Thoracic aorta (tissue), 2 donors: ENCODE results near the gene MPST. TPM values are rescaled to one million over a fixed set of nuclear protein-coding genes. Genes with fewer than 3 reads are reported as not detected.

Experiments
- ATAC-seq: fragments of 150-250 bp; one replicate; pipeline ENCODE4 v1.8.0; 2017; ENCODE audit warnings: low read depth; ENCODE audit not compliant: insufficient number of reproducible peaks, low FRiP score
- DNase-seq: peaks from one replicate; pipeline ENCODE4 v3.0.0-alpha.2; 2020; ENCODE audit warnings: low spot score
- H3K27ac ChIP-seq, 2 donors: fragments of 200-600 bp; sonication (generic); 1 replicate in 1 of 2; 2 replicates in 1 of 2; pipeline ENCODE4 v1.5.1; 2016; ENCODE audit warnings: mild to moderate bottlenecking in 2 of 2, moderate library complexity in 2 of 2
- H3K27me3 ChIP-seq: fragments of 200-600 bp; sonication (generic); replicated peaks from 2 replicates; pipeline ENCODE4 v1.6.0; 2016; ENCODE audit warnings: mild to moderate bottlenecking; ENCODE audit not compliant: insufficient read depth
- H3K36me3 ChIP-seq: fragments of 200-600 bp; sonication (generic); one replicate; pipeline ENCODE4 v1.5.1; 2016
- H3K4me1 ChIP-seq, 2 donors: fragments of 200-600 bp; sonication (generic); 1 replicate in 1 of 2; 2 replicates in 1 of 2; pipeline versions ENCODE4 v1.5.1 to v1.6.0; 2016; ENCODE audit warnings: low read depth in 2 of 2, mild to moderate bottlenecking in 1 of 2; ENCODE audit not compliant: control insufficient read depth in 1 of 2
- H3K4me3 ChIP-seq: fragments of 200-600 bp; sonication (generic); 2 replicates; pipeline ENCODE4 v1.5.1; 2016; ENCODE audit warnings: mild to moderate bottlenecking
- H3K9me3 ChIP-seq: fragments of 200-600 bp; sonication (generic); 2 replicates; pipeline ENCODE4 v1.5.1; 2016
- total RNA-seq, 2 donors: library from RNA; depleted of rRNA; stranded (reverse); fragments of >200 nt; gene quantifications; one replicate each; pipeline versions ENCODE4 v1.1.0 to v1.2.3, GENCODE V29; 2016
- TF ChIP-seq, protein P1 (sequence below): fragments of 200-600 bp; sonication (generic); IDR thresholded peaks from one replicate; pipeline ENCODE4 v1.5.1; 2019; ENCODE audit warnings: antibody characterized with exemption

The MPST gene
- total RNA-seq, 2 donors from 2014 or later = 70.1 to 108 TPM

DNA sequence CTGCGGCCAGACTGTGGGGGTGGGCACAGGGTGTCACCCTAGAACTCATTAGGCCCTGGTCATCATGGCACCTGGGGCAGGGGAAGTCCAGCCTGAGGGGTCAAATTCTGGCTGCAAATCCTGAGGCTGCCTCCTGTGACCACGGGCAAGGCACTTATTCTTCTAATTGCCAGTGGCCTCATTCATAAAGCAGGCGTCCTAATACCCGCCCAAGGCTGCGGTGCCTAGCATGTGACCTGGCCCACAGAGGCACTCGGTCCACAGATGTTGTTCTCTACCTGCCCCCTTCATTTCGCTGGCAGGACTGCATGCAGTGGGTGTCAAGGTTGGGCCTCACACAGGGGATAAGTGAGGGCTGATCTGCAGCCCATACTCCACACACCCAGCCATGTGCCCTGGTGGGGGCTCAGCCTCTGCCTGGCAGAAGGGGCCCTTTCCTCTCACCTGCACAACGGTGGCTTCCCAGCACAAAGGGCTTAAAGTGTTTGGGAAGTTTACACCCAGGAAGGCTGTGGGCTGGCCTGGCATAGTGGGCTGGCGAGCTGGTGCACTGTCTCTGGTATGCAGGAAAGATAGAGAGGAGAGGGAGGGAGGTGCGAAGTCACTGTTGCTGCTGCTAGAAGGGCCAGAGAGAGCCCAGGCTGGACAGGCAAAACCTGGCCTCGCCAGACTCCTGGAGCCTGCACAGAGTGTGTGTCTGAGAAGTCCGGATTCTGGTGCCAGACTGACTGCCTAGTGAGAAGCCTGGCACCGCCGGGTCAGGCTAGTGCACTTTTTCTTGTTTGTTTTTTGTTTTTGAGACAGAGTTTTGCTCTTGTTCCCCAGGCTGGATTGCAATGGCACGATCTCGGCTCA is 3.2 kb downstream of the MPST start:
- TF ChIP-seq, protein P1, sequence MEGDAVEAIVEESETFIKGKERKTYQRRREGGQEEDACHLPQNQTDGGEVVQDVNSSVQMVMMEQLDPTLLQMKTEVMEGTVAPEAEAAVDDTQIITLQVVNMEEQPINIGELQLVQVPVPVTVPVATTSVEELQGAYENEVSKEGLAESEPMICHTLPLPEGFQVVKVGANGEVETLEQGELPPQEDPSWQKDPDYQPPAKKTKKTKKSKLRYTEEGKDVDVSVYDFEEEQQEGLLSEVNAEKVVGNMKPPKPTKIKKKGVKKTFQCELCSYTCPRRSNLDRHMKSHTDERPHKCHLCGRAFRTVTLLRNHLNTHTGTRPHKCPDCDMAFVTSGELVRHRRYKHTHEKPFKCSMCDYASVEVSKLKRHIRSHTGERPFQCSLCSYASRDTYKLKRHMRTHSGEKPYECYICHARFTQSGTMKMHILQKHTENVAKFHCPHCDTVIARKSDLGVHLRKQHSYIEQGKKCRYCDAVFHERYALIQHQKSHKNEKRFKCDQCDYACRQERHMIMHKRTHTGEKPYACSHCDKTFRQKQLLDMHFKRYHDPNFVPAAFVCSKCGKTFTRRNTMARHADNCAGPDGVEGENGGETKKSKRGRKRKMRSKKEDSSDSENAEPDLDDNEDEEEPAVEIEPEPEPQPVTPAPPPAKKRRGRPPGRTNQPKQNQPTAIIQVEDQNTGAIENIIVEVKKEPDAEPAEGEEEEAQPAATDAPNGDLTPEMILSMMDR = no peak
- H3K36me3 ChIP-seq = peaks cover 34% of the 10 kb centered on the region
- H3K9me3 ChIP-seq = no peaks in the 10 kb centered on the region
- no peaks in the 10 kb centered on the region for H3K27me3 ChIP-seq
- H3K27ac ChIP-seq = no peak overlapping the region
- ATAC-seq = no peak
- H3K4me3 ChIP-seq = no peak overlapping the region
- peaks cover 18 to 38% of the 10 kb centered on the region in 2 donors for H3K4me1 ChIP-seq
- DNase-seq = no peak

DNA sequence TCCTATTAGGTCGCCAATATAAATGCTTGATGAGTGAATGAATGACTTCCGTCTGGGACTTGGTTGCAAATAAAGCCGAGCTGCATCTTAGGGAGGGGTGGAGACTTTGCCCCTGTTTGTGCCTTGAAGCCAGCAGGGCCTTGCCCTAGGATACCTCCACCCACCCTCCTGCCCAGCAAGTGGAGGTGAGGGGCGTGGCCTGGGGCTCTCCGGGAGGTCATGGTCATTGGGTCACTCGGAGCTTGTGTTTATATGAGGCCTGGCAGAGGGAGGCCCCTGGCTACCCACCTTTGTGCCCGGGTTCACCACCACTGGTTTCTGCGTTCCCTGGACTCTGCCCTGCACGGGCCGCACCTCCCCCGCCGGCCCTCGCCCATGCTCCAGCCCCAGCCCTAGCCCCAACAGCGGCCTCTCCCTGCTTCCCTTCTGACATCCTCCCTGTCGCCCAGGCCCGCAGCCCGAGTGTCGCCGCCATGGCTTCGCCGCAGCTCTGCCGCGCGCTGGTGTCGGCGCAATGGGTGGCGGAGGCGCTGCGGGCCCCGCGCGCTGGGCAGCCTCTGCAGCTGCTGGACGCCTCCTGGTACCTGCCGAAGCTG is 4.3 kb downstream of the MPST start:
- Histone ChIP-seq H3K4me3 (no peak overlapping the region), H3K27ac (no peak overlapping the region), H3K9me3 (no peaks in the 10 kb centered on the region), H3K36me3 (peaks cover 39% of the 10 kb centered on the region), H3K4me1 (peaks cover 10 to 29% of the 10 kb centered on the region in 2 donors), H3K27me3 (no peaks in the 10 kb centered on the region)
- no peak for ATAC-seq
- TF ChIP-seq, protein P1 = no peak
- DNase-seq = no peak

- Histone ChIP-seq H3K36me3 (peaks cover 46% of the 10 kb centered on the region), H3K4me3 (no peak overlapping the region), H3K9me3 (no peaks in the 10 kb centered on the region), H3K4me1 (peaks cover 10 to 29% of the 10 kb centered on the region in 2 donors), H3K27me3 (no peaks in the 10 kb centered on the region), H3K27ac (no peak overlapping the region)
- TF ChIP-seq, protein P1 = no peak
- ATAC-seq (no peak), DNase-seq (no peak)
Measured at GRCh38 chr22:37024339-37025157, 5.0 kb downstream of the MPST start.

- Histone ChIP-seq H3K27ac (no peak overlapping the region), H3K9me3 (no peaks in the 10 kb centered on the region), H3K27me3 (no peaks in the 10 kb centered on the region), H3K4me3 (no peak overlapping the region), H3K36me3 (peaks cover 47% of the 10 kb centered on the region), H3K4me1 (peaks cover 5 to 26% of the 10 kb centered on the region in 2 donors)
- DNase-seq (no peak), ATAC-seq (no peak)
- TF ChIP-seq, protein P1 = no peak
Measured at GRCh38 chr22:37025500-37026070, 6.0 kb downstream of the MPST start.
